ES-I3 (cell line): ENCODE data around the gene ANKRD53.

Experiments
- H3K36me3 ChIP-seq: 2 replicates; pipeline ENCODE4 v1.6.1; 2013; ENCODE audit warnings: mild to moderate bottlenecking, low read length, control low read depth, moderate library complexity; ENCODE audit not compliant: insufficient read depth
- H3K4me1 ChIP-seq: 2 replicates; pipeline ENCODE4 v1.6.1; 2013; ENCODE audit warnings: mild to moderate bottlenecking, control low read depth, low read length; ENCODE audit not compliant: insufficient read depth
- H3K9ac ChIP-seq: 2 replicates; pipeline ENCODE4 v1.6.1; 2013; ENCODE audit warnings: low read depth, mild to moderate bottlenecking, low read length, moderate library complexity
- H3K9me3 ChIP-seq: 2 replicates; pipeline ENCODE4 v1.6.1; 2013; ENCODE audit warnings: mild to moderate bottlenecking, low read length, moderate library complexity; ENCODE audit not compliant: control insufficient read depth, insufficient read depth

The ANKRD53 gene

DNA sequence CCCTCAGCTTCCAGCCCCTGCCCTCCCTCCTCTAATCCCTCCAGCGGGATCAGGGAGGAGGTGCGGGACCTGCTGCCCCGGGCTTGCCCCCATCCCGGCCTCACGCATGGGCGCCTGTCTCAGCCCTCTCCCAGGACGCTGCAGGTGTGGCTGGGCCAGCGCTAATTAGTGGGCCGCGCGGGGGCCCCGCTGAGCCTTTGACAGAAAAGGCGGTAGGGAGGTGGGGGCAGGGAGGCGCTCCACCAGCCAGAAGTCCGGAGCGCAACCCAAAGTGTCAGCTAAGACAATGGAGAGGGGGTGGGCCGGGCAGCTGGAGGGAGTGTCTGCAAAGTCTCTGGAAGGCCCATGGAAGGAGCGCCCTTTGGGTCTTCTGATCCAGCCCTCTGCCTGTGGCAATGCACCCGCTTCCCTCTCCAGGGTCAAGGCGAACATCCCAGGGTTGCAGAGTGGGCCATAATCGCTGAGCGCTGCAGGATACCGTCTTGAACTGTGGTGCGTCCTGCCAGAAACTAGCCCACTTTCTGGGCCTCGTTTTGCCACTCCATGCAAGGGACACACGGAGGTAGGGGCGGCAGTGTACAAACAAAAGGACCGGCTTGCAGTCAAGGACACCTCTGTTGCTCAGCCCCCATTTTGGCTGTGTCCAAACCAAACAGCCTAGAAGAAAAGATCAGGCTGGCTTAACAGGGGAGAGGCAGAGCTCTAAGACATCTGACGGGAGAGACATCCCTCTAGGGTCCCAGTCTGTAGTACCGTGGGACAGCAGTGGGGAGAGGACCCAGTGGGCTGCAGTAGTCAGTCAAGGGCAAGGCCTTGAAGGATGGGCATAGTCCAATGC, 39.2 kb upstream of the ANKRD53 start:
- no peaks in the 10 kb centered on the region for H3K9me3 ChIP-seq
- 0 out of 2 replicates have a peak, but pooled peaks cover 3% of the 10 kb centered on the region for H3K36me3 ChIP-seq
- peak overlapping the region; percentile 5; the same call in 1 of the 2 replicates for H3K9ac ChIP-seq
- H3K4me1 ChIP-seq, result peaks cover 36% of the 10 kb centered on the region

DNA sequence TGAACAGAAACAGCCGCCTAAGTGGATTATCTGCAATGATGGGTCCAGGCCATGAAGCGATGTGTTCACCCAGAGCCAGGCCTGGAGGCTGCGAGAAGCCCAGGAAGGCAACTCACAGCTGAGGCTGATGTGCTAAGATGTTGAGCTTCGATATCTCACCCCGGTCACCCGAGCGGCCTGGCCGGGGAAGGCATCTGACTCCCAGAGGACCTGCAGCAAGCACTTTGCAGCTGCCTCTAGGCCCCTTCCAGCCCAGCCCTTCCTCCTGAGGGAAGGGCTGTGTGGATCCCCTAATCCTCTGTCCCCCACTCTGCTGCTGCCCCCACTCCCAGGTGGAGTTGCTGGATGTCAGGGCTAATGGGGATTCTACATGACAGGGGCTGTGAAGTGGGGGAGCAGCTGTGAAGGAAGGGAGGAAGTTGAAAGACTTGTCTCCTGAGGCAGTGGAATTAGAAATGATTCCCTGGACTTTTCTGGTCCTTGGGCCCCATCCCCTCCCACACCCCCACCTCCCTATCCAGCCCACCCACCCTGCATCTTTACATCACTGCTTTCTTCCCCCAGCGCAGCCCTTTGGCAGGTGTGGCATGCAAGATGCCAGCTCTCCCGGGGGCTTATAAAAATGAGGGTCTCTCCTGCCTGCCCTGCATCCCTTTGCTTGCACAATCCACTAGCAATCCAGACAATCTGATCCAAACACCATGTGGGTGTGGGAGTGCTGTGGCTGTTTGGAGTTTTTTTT, 38.4 kb upstream of the ANKRD53 start:
- H3K36me3 ChIP-seq, result 0 out of 2 replicates have a peak, but pooled peaks cover 3% of the 10 kb centered on the region
- peaks cover 36% of the 10 kb centered on the region for H3K4me1 ChIP-seq
- H3K9ac ChIP-seq, result no peak overlapping the region
- H3K9me3 ChIP-seq, result no peaks in the 10 kb centered on the region

DNA sequence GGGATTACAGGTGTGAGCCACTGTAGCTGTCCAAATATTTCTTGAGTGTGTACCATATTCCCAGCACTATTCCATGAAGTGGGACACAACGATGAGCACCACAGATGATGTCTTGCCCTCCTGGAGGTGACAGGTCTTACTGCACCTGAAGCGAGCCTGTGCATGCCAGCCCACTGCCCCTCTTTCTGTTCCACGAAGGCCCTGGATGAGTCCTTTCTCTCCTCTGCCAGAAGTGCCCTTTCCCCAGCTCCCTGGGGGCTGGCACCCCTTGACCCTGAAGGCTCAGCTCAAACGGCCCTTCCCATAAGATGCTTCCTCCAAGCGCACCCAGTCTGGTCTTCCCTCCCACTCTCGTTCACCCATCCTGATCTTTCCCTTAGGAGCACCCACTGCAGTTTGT, 37.2 kb upstream of the ANKRD53 start:
- H3K9me3 ChIP-seq, result no peaks in the 10 kb centered on the region
- peaks cover 32% of the 10 kb centered on the region for H3K4me1 ChIP-seq
- 0 out of 2 replicates have a peak, but pooled peaks cover 3% of the 10 kb centered on the region for H3K36me3 ChIP-seq
- no peak overlapping the region for H3K9ac ChIP-seq

DNA sequence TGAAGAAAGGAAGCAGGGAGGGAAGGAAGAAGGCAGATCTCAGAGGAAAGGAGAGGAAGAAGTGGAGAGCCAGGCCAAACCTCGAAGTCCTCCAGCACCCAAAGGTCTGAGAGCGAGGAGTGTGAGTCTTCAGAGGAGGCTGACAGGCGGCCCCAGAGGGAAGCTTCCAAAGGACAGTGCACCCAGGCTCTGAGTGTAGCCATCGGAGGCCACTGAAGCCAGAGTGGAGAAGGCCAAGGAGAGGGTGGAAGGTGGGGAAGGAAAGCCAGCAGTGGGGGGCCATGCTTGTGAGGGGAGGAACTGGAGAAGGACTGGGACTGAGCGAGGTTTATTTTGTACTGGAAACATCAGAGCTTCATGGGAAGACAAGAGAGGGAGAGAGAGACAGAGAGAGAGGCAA, 36.7 kb upstream of the ANKRD53 start:
- Histone ChIP-seq H3K4me1 (peaks cover 27% of the 10 kb centered on the region; the same call in 1 of the 2 replicates), H3K9me3 (no peaks in the 10 kb centered on the region), H3K36me3 (0 out of 2 replicates have a peak, but pooled peaks cover 3% of the 10 kb centered on the region)

DNA sequence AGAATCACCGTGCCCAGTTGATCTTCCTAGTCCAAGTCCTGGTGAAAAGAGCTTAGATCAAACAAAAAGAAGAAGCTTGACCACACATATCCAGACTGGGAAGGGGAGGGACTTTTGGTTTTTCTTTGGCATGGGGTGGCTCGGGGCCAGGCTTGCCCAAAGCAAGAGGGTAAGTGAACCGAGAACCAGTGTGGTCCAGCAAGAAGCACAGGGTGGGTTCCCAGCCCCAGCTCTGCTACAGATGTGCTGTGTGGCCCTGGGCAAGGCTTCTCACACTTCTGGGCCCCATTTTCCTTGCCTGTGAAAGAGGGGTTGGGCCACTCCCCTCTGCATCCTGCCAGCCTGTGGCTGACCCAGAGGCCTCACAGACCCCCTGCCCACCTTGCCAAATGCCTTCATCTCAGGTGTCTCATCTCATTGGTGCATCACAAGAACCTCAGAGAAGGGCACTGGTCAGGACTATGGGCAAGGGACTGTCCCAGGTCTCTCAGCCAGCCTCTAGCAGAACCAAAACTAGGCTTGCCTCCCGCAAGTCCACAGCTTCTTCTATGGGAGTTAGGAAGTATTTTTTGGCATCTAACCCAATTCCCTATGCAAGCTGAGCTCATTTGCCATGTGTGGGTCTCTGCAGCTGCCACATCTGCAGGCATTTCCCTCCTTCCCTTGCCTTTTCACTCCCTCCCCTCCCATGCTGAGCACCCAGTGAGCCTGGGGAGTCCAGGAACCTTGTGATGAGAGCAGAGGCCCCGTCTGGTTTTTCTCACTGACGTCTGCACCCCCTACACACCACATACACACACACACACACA, 35.8 kb upstream of the ANKRD53 start:
- H3K36me3 ChIP-seq, result 0 out of 2 replicates have a peak, but pooled peaks cover 3% of the 10 kb centered on the region
- no peak overlapping the region for H3K9ac ChIP-seq
- H3K4me1 ChIP-seq, result peaks cover 24% of the 10 kb centered on the region; the same call in 1 of the 2 replicates
- H3K9me3 ChIP-seq, result no peaks in the 10 kb centered on the region

More for the DNA sequence above, 36.7 kb upstream of the ANKRD53 start:
- H3K9ac ChIP-seq, result no peak overlapping the region

DNA sequence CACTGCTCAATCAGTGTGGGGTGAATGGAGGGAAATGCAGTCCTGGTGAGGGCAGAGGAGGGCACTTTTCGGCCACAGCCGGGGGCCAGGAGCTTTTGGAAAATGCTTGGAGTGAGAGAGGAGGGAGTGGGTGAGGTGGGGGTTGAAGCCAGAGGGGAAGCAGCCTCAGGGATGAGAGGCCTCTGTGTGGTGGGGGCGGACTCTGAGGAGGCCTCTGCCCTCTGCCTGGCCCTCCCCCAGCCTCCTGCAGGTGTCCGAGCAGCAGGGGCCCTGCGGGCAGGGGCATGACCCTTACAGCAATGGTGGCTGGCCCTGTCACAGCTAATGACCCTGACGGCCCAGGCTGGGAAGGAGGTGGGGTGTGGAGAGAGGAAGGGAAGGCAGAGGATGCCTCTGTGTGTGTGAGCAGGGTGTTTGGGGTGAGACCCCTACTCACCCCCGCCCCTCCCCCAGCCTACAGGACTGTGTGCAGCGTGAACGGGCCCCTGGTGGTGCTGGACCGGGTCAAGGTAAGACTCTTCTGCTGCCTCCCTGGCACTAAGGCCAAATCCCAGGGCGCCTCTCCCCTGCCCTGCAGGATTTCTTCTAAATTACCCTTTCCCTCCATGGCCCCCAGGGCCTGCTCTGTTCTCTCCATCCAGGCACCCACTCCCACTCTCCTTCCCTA, 35.1 kb upstream of the ANKRD53 start:
- no peaks in the 10 kb centered on the region for H3K9me3 ChIP-seq
- H3K9ac ChIP-seq, result no peak overlapping the region
- peaks cover 23% of the 10 kb centered on the region; the same call in 1 of the 2 replicates for H3K4me1 ChIP-seq
- 0 out of 2 replicates have a peak, but pooled peaks cover 3% of the 10 kb centered on the region for H3K36me3 ChIP-seq

DNA sequence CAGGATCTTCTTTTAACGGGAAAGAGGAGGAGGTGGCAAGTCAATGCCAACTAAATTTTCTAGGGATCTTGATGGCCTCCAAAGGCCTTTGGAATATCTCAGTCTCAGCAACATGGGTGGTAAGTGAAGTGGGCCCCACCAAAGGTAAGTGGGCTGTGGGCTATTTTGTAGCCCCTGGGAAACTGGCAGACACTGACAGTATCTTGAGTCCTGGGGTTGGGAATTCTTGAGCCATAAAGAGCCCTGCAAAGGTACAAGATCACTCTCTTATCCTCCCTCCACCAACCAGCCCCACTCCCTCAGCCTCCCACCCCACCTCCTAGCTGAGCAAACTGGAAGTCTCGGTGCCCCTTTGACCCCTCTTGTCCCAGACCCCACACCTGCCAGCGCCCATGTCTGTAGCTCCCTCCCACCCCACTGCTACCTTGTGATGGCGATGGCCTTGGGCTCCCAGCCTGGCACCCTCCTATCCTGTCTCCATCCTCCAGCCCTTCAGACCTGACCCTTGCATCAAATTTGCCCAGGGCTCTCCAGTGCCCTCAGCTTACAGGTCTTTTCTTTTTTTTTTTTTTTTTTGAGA, 34.2 kb upstream of the ANKRD53 start:
- Histone ChIP-seq H3K9me3 (no peaks in the 10 kb centered on the region), H3K4me1 (peaks cover 19% of the 10 kb centered on the region; the same call in 1 of the 2 replicates), H3K9ac (no peak overlapping the region), H3K36me3 (0 out of 2 replicates have a peak, but pooled peaks cover 3% of the 10 kb centered on the region)

DNA sequence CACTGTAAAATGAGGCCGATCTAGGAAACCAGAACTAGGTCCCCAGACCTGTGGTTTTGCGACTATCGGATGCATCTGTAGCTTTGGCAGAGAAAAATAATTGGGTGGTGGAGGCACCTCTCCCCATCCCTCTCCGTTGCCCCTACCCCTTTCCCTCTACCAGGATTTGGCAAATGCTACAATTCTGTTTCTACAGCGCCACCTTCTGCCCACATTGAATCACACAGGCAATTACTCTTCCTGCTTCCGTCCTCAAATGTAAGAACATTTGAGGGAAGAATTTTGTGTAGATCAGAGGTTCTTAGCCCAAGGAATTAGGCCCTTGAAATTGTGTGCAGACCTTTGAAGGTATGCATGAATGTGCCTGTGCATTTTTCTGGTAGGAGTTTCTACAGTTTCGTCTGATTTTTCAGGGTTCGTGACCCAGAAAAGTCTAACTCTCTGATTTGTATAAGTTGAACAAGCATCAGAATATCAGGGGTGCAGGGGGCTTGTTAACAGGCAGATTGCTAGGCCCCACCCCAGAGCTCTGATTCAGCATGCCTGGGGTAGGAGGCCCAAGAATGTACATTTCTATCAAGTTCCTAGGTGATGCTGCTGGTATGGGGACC, 31.5 kb upstream of the ANKRD53 start:
- Histone ChIP-seq H3K4me1 (peaks cover 19% of the 10 kb centered on the region; the same call in 1 of the 2 replicates), H3K9me3 (no peaks in the 10 kb centered on the region), H3K36me3 (0 out of 2 replicates have a peak, but pooled peaks cover 3% of the 10 kb centered on the region), H3K9ac (no peak overlapping the region)

DNA sequence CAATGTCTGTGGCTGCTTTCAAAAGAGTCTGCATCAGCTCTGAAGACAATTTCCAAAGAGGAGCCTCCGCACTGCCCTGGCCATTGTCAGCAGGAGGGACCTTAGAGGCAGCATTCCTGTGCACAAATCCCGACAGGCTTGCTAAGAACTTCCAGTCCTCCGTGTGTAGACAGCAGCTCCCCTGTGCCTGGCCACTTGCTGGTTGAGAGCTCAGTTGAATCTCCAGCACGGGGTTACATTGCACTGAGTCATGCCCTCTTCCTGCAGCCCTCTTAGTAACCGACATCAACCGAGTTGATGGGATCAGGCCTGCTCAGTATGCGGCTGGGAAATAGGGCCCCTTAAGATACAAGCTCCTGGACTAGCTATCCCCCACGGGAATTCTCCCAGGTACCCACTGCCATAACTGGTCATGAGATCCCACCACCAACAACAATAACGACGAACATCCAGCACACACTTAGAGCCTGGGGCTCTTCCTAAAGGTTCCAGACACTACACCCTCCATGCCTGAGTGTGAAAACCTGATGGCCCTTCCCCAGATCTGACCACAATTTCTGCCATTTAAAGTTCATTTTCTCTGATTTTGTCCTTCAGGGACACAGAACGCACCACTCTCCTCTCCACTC, 30.8 kb upstream of the ANKRD53 start:
- H3K4me1 ChIP-seq, result peaks cover 14% of the 10 kb centered on the region; the same call in 1 of the 2 replicates
- H3K9me3 ChIP-seq, result no peaks in the 10 kb centered on the region
- peak overlapping the region; percentile 41; the same call in 1 of the 2 replicates for H3K9ac ChIP-seq

DNA sequence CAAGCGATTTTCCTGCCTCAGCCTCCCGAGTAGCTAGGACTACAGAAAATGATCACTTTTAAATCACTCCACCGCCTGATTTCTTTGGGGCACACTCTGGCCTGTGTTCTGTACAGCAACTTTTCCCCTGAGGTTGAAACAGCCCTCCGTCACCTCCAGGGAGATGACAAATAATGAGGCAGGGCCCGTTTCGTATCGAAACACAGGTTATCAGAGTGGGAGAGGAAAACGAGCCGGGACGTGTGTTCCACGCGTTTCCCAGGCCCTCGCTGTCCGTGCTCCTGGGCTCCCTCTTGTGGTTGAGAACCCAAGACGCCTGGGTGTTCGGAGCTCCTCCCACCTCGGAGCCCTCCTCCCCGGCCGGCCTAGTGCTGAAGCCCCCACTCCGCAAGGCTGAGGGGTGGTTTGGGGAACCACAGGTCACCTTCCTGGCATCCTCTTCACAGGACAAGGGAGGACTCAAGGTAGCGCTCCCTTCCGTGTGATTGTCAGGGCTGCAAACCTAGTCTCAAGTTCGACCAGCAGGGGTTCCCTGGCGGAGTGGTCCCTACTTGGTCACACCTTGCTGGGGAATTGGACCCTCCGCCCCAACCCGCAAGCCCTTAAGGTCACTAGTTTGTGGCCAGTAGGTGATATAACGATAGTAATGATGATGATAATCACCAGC, 30.0 kb upstream of the ANKRD53 start:
- Histone ChIP-seq H3K4me1 (peaks cover 9% of the 10 kb centered on the region; the same call in 1 of the 2 replicates), H3K9ac (peak overlapping the region; percentile 41; the same call in 1 of the 2 replicates)

More for the DNA sequence above, 30.8 kb upstream of the ANKRD53 start:
- no peaks in the 10 kb centered on the region for H3K36me3 ChIP-seq

DNA sequence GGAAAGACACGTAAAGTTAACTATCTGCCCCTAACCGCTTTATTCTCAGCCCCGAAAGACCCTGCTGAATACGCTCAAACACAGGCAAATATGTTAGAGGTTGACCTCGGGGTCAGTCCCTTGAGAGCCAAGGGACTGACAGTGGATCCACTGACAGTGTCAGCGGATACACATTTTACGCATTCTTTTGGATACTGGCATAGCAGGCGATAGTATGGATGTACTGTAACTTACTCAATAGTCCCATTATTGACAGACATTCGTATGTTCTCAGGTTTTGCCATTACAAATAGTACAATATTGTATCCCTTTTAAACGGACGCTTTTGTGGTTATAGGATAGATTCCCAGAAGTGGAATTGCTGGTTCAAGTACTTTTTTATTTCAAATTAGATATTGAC, 29.3 kb upstream of the ANKRD53 start:
- no peaks in the 10 kb centered on the region for H3K9me3 ChIP-seq

More for the DNA sequence above, 30.0 kb upstream of the ANKRD53 start:
- Histone ChIP-seq H3K9me3 (no peaks in the 10 kb centered on the region), H3K36me3 (no peaks in the 10 kb centered on the region)

DNA sequence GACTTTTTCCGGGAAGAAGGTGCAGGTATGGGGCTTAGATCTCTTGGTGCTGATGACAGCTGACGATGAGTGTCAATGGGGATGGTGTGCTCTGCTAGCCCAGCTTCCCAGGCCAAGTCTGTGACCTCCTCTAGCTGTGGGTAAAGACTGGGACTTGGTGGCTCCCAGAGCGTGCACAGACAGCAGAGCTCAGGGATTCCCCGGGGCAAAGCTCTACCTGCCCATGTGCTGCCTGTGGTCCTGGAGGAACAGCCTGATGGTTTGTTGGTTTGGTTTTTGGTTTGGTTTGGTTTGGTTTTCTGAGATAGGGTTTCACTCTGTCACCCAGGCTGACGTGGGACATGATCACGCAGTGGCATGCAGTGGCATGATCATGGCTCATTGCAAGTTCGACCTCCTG, 23.5 kb upstream of the ANKRD53 start:
- no peak overlapping the region for H3K9ac ChIP-seq
- no peaks in the 10 kb centered on the region for H3K9me3 ChIP-seq
- no peaks in the 10 kb centered on the region for H3K36me3 ChIP-seq
- H3K4me1 ChIP-seq, result no peaks in the 10 kb centered on the region

More for the DNA sequence above, 29.3 kb upstream of the ANKRD53 start:
- H3K9ac ChIP-seq, result no peak overlapping the region; the same call in 1 of the 2 replicates
- H3K4me1 ChIP-seq, result peaks cover 9% of the 10 kb centered on the region; the same call in 1 of the 2 replicates
- H3K36me3 ChIP-seq, result no peaks in the 10 kb centered on the region
